Neuron (in vitro differentiated cells): ENCODE data around the gene PTGDS.

Experiments
- H2AFZ ChIP-seq: one replicate; pipeline ENCODE4 v1.6.1; 2013; ENCODE audit warnings: low read depth, mild to moderate bottlenecking, inconsistent platforms, low read length, moderate library complexity
- H3K27me3 ChIP-seq: one replicate; pipeline ENCODE4 v1.6.1; 2013; ENCODE audit warnings: low read length; ENCODE audit not compliant: insufficient read depth
- H3K36me3 ChIP-seq: one replicate; pipeline ENCODE4 v1.6.1; 2013; ENCODE audit warnings: low read length; ENCODE audit not compliant: insufficient read depth
- H3K4me1 ChIP-seq: one replicate; pipeline ENCODE4 v1.6.1; 2013; ENCODE audit warnings: low read length; ENCODE audit not compliant: insufficient read depth
- H3K4me3 ChIP-seq: 2 replicates; pipeline ENCODE4 v1.5.1; 2013; ENCODE audit warnings: mild to moderate bottlenecking, low read length, moderate library complexity
- H3K9me3 ChIP-seq: one replicate; pipeline ENCODE4 v1.6.1; 2013; ENCODE audit warnings: low read length

Gene PTGDS

GRCh38 chr9:136988872-136989271 is 11.6 kb downstream of the PTGDS start:
- Histone ChIP-seq H2AFZ (no peak overlapping the region), H3K27me3 (peaks cover 4% of the 10 kb centered on the region)

GRCh38 chr9:136990242-136990911 is 13.1 kb downstream of the PTGDS start:
- H3K27me3 ChIP-seq, result no peaks in the 10 kb centered on the region

More at GRCh38 chr9:136988872-136989271, 11.6 kb downstream of the PTGDS start:
- Histone ChIP-seq H3K4me3 (no peak overlapping the region), H3K4me1 (peaks cover 12% of the 10 kb centered on the region), H3K36me3 (peaks cover 6% of the 10 kb centered on the region), H3K9me3 (no peaks in the 10 kb centered on the region)

GRCh38 chr9:136991993-136992818 is 14.9 kb downstream of the PTGDS start, which contains the start of gene PAXX:
Gene PAXX, plus strand, starts transcription at chr9:136992422. Its CDS starts 22 bp downstream, at chr9:136992444.
- Histone ChIP-seq H2AFZ (peak within 1 kb of the TSS; percentile 42), H3K4me1 (peaks cover 12% of the 10 kb centered on the region), H3K27me3 (no peaks in the 10 kb centered on the region), H3K4me3 (peak within 1 kb of the TSS; percentile 67), H3K36me3 (peaks cover 12% of the 10 kb centered on the region), H3K9me3 (no peaks in the 10 kb centered on the region)

More at GRCh38 chr9:136990242-136990911, 13.1 kb downstream of the PTGDS start:
- no peaks in the 10 kb centered on the region for H3K9me3 ChIP-seq
- H3K4me3 ChIP-seq, result no peak overlapping the region
- peaks cover 12% of the 10 kb centered on the region for H3K4me1 ChIP-seq
- H3K36me3 ChIP-seq, result peaks cover 12% of the 10 kb centered on the region
- H2AFZ ChIP-seq, result no peak overlapping the region

GRCh38 chr9:136992819-136993369 is 15.6 kb downstream of the PTGDS start:
- Histone ChIP-seq H2AFZ (no peak overlapping the region), H3K4me1 (peaks cover 12% of the 10 kb centered on the region), H3K27me3 (no peaks in the 10 kb centered on the region), H3K4me3 (peak overlapping the region; percentile 67), H3K36me3 (peaks cover 12% of the 10 kb centered on the region), H3K9me3 (no peaks in the 10 kb centered on the region)

- no peak overlapping the region for H3K4me3 ChIP-seq
- H3K27me3 ChIP-seq, result no peaks in the 10 kb centered on the region
- H3K36me3 ChIP-seq, result peaks cover 12% of the 10 kb centered on the region
- H3K4me1 ChIP-seq, result peaks cover 12% of the 10 kb centered on the region
- no peaks in the 10 kb centered on the region for H3K9me3 ChIP-seq
- H2AFZ ChIP-seq, result no peak overlapping the region
Measured at GRCh38 chr9:136994180-136994887, 17.0 kb downstream of the PTGDS start.

GRCh38 chr9:136994888-136995230 is 17.6 kb downstream of the PTGDS start:
- no peak overlapping the region for H3K4me3 ChIP-seq
- peaks cover 8% of the 10 kb centered on the region for H3K4me1 ChIP-seq
- H2AFZ ChIP-seq, result no peak overlapping the region
- no peaks in the 10 kb centered on the region for H3K27me3 ChIP-seq
- H3K9me3 ChIP-seq, result no peaks in the 10 kb centered on the region
- peaks cover 12% of the 10 kb centered on the region for H3K36me3 ChIP-seq

- Histone ChIP-seq H2AFZ (no peak overlapping the region), H3K36me3 (peaks cover 12% of the 10 kb centered on the region), H3K9me3 (no peaks in the 10 kb centered on the region), H3K4me1 (peaks cover 7% of the 10 kb centered on the region), H3K4me3 (no peak overlapping the region), H3K27me3 (no peaks in the 10 kb centered on the region)
Measured at GRCh38 chr9:136995362-136995761, 18.1 kb downstream of the PTGDS start.

- no peaks in the 10 kb centered on the region for H3K27me3 ChIP-seq
- H2AFZ ChIP-seq, result no peak overlapping the region
- peaks cover 7% of the 10 kb centered on the region for H3K4me1 ChIP-seq
- no peaks in the 10 kb centered on the region for H3K9me3 ChIP-seq
- no peak overlapping the region for H3K4me3 ChIP-seq
- H3K36me3 ChIP-seq, result peaks cover 12% of the 10 kb centered on the region
Measured at GRCh38 chr9:136995772-136996311, 18.5 kb downstream of the PTGDS start.

- Histone ChIP-seq H3K9me3 (no peaks in the 10 kb centered on the region), H3K36me3 (peaks cover 12% of the 10 kb centered on the region), H2AFZ (no peak within 1 kb of the TSS), H3K27me3 (no peaks in the 10 kb centered on the region), H3K4me3 (no peak within 1 kb of the TSS), H3K4me1 (peaks cover 7% of the 10 kb centered on the region)
Measured at GRCh38 chr9:136996361-136997292, 19.3 kb downstream of the PTGDS start, which contains the start of gene CLIC3. Gene CLIC3, minus strand, starts transcription at chr9:136996568. Its CDS starts 25 bp downstream, at chr9:136996543.

GRCh38 chr9:136997371-136997770 is 20.1 kb downstream of the PTGDS start:
- Histone ChIP-seq H3K27me3 (no peaks in the 10 kb centered on the region), H3K9me3 (no peaks in the 10 kb centered on the region), H3K4me1 (peaks cover 7% of the 10 kb centered on the region), H2AFZ (no peak overlapping the region), H3K4me3 (no peak overlapping the region), H3K36me3 (peaks cover 12% of the 10 kb centered on the region)

GRCh38 chr9:136997830-136998234 is 20.5 kb downstream of the PTGDS start:
- Histone ChIP-seq H3K4me3 (no peak overlapping the region), H3K4me1 (peaks cover 5% of the 10 kb centered on the region), H3K36me3 (peaks cover 12% of the 10 kb centered on the region), H3K9me3 (no peaks in the 10 kb centered on the region), H2AFZ (no peak overlapping the region), H3K27me3 (no peaks in the 10 kb centered on the region)
